Gastroesophageal sphincter (tissue), 4 donors: ENCODE data around the gene CTNNA3. TPM values are rescaled to one million over a fixed set of nuclear protein-coding genes. Genes with fewer than 3 reads are reported as not detected.

ENCODE experiments used
- ATAC-seq: fragments of 150-250 bp; one replicate; pipeline ENCODE4 v1.9.1; 2016; ENCODE audit warnings: mild to moderate bottlenecking, moderate library complexity
- H3K27ac ChIP-seq, 4 donors: fragments of 200-600 bp; sonication (generic) in 3 of 4; 1 replicate in 3 of 4; 2 replicates in 1 of 4; pipeline ENCODE4 v1.5.1; 2016 to 2019
- H3K27me3 ChIP-seq: fragments of 200-600 bp; sonication (generic); one replicate; pipeline ENCODE4 v1.5.1; 2019
- H3K36me3 ChIP-seq, 2 donors: fragments of 200-600 bp; sonication (generic); one replicate each; pipeline ENCODE4 v1.5.1; 2019; ENCODE audit warnings: control low read depth in 1 of 2
- H3K4me1 ChIP-seq, 3 donors: fragments of 200-600 bp; sonication (generic); 1 replicate in 2 of 3; 2 replicates in 1 of 3; pipeline ENCODE4 v1.5.1; 2016 to 2019; ENCODE audit warnings: control low read depth in 2 of 3
- H3K4me3 ChIP-seq, 2 donors: fragments of 200-600 bp; sonication (generic); one replicate each; pipeline ENCODE4 v1.5.1; 2019; ENCODE audit warnings: mild to moderate bottlenecking in 1 of 2, moderate library complexity in 1 of 2
- H3K9me3 ChIP-seq, 3 donors: fragments of 200-600 bp; sonication (generic); one replicate each; pipeline ENCODE4 v1.5.1; 2017 to 2019; ENCODE audit warnings: control low read depth in 2 of 3
- EP300 ChIP-seq: sonication (generic); formaldehyde crosslinking; IDR thresholded peaks from one replicate; pipeline ENCODE4 v1.6.1; 2017; ENCODE audit warnings: antibody characterized with exemption, mild to moderate bottlenecking
- POLR2A ChIP-seq, 2 donors: fragments of 450-650 bp; IDR thresholded peaks; one replicate each; pipeline ENCODE4 v1.6.1; 2017; ENCODE audit warnings: antibody characterized with exemption in 2 of 2, mild to moderate bottlenecking in 2 of 2, moderate library complexity in 1 of 2
- POLR2AphosphoS5 ChIP-seq: sonication (generic); formaldehyde crosslinking; IDR thresholded peaks from one replicate; pipeline ENCODE4 v1.6.1; 2017; ENCODE audit warnings: antibody characterized with exemption
- WGBS, 2 donors: methylation state at CpG; one replicate each; pipeline ENCODE4 v1.1.5; 2018; ENCODE audit warnings: low coverage in 1 of 2; 5-methylcytosine and 5-hydroxymethylcytosine counted together
- total RNA-seq, 4 donors: library from RNA; depleted of rRNA; stranded (reverse); fragments of >200 nt; gene quantifications; one replicate each; pipeline ENCODE4 v1.1.0, GENCODE V29; 2016
- TF ChIP-seq, protein P1 (sequence below), 4 experiments: fragments of 200-600 bp in 2 of 4; fragments of 450-650 bp in 2 of 4; sonication (generic) in 1 of 4; IDR thresholded peaks; one replicate each; pipeline ENCODE4 v1.5.1; 2017 to 2019; ENCODE audit warnings: antibody characterized with exemption in 4 of 4, mild to moderate bottlenecking in 2 of 4, moderate library complexity in 2 of 4

The CTNNA3 gene
- total RNA-seq, 4 donors from 2014 or later, result 5.1 to 22.0 (median 13.8) TPM

DNA sequence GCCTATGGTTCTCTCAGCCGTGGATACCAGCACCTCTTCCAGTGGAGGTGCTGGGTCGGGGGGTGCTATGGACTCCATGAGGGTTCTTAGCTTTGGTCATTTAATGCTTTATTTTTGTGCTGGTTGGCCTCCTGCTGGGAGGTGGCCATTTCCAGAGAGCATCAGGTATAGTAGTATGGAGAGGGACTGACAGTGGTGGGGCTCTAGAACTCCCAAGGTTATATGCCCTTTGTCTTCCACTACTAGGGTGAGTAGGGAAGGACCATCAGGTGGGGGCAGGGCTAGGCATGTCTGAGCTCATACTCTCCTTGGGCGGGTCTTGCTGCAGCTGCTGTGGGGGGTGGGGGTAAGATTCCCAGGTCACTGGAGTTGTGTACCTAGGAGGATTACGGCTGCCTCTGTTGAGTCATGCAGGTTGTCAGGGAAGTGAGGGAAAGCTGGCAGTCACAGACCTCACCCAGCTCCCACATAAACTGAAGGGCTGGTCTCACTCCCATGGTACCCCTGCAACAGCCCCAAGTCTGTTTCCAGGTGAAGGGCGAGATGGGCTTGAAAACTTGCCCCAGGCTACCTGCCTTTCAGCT is 1533.3 kb downstream of the CTNNA3 start:
- Histone ChIP-seq H3K4me1 (no peaks in the 10 kb centered on the region), H3K27me3 (no peaks in the 10 kb centered on the region), H3K4me3 (no peak overlapping the region), H3K9me3 (peaks cover 0 to 4% (median 0%) of the 10 kb centered on the region in 3 donors), H3K36me3 (no peaks in the 10 kb centered on the region), H3K27ac (no peak overlapping the region)
- TF ChIP-seq POLR2A (IDR thresholded peaks at IDR 0.05), result no peak
- TF ChIP-seq, protein P1, sequence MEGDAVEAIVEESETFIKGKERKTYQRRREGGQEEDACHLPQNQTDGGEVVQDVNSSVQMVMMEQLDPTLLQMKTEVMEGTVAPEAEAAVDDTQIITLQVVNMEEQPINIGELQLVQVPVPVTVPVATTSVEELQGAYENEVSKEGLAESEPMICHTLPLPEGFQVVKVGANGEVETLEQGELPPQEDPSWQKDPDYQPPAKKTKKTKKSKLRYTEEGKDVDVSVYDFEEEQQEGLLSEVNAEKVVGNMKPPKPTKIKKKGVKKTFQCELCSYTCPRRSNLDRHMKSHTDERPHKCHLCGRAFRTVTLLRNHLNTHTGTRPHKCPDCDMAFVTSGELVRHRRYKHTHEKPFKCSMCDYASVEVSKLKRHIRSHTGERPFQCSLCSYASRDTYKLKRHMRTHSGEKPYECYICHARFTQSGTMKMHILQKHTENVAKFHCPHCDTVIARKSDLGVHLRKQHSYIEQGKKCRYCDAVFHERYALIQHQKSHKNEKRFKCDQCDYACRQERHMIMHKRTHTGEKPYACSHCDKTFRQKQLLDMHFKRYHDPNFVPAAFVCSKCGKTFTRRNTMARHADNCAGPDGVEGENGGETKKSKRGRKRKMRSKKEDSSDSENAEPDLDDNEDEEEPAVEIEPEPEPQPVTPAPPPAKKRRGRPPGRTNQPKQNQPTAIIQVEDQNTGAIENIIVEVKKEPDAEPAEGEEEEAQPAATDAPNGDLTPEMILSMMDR (IDR thresholded peaks at IDR 0.05), result no peak
- TF ChIP-seq POLR2AphosphoS5, result no peak
- ATAC-seq, result no peak
- WGBS, 2 donors, result 57% methylated on average over 2 of the region's 5 CpGs; no CpG with 5 or more reads in 1 of the 2 donors

- H3K9me3 ChIP-seq, result no peaks in the 10 kb centered on the region
- no peaks in the 10 kb centered on the region for H3K27me3 ChIP-seq
- H3K4me3 ChIP-seq, result no peak overlapping the region
- 46 to 83% methylated on average over 2 of the region's 2 CpGs for WGBS, 2 donors
- no peak for ATAC-seq
- H3K36me3 ChIP-seq, result no peaks in the 10 kb centered on the region
- H3K4me1 ChIP-seq, result no peaks in the 10 kb centered on the region
- TF ChIP-seq, protein P1 (IDR thresholded peaks at IDR 0.05), result no peak
- TF ChIP-seq POLR2A (IDR thresholded peaks at IDR 0.05) (no peak), EP300 (no peak), POLR2AphosphoS5 (no peak)
- no peak overlapping the region for H3K27ac ChIP-seq
These were observed 1544.6 kb downstream of the CTNNA3 start for GRCh38 chr10:66151346-66151745.

DNA sequence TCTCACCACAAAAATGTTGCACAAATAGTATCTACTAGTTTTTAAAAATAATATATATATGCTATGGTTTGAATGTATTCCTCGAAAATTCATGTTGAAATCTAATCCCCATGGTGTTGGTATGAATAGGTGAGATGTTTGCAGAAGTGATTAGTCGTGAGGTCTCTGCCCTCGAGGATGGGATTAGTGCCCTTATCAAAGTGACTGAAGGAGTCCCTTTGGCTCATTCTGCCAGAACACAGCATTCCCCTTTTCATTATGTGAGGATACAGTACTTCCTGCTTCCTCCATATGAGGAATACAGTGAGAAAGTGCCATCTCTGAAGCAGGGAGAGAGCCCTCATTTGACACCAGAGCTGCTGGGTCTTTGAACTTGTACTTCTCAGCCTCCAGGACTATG is 1547.7 kb downstream of the CTNNA3 start:
- Histone ChIP-seq H3K27ac (no peak overlapping the region), H3K4me3 (no peak overlapping the region), H3K27me3 (no peaks in the 10 kb centered on the region), H3K4me1 (no peaks in the 10 kb centered on the region), H3K36me3 (no peaks in the 10 kb centered on the region), H3K9me3 (no peaks in the 10 kb centered on the region)
- TF ChIP-seq, protein P1 (IDR thresholded peaks at IDR 0.05), result no peak
- TF ChIP-seq POLR2A (IDR thresholded peaks at IDR 0.05) (no peak), EP300 (no peak), POLR2AphosphoS5 (no peak)
- ATAC-seq, result no peak
- 76 to 78% methylated on average over 3 of the region's 3 CpGs for WGBS, 2 donors

- TF ChIP-seq EP300, result no peak
- TF ChIP-seq POLR2A (IDR thresholded peaks at IDR 0.05), result no peak
- no peak for TF ChIP-seq POLR2AphosphoS5
- TF ChIP-seq, protein P1 (IDR thresholded peaks at IDR 0.05), result no peak
- no peak overlapping the region for H3K4me3 ChIP-seq
- no peaks in the 10 kb centered on the region for H3K4me1 ChIP-seq
- H3K36me3 ChIP-seq, result no peaks in the 10 kb centered on the region
- no peak for ATAC-seq
- no peak overlapping the region for H3K27ac ChIP-seq
- WGBS, 2 donors, result 71 to 90% methylated on average over 1 to 2 of the region's 2 CpGs
- H3K9me3 ChIP-seq, result no peaks in the 10 kb centered on the region
- H3K27me3 ChIP-seq, result no peaks in the 10 kb centered on the region
These were observed 1552.0 kb downstream of the CTNNA3 start for GRCh38 chr10:66144016-66144415.

DNA sequence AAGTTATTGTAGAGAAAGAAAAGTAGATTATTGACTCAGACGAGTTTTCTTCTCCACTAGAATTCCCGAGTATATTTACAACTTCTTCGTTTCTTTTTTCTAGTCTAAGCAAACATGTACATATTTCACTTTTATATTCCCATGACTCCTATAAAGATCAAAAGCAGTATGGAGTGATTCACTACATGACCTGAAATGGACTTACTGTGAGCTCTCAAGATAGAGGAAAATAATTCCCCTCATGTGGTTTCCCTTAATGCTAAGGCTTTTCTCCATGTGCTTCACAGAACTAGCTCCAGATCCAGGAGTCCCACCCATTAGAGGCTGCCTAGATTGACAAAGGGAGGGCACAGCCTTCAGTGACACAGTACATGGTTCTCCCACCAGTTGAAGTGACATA is 1593.2 kb downstream of the CTNNA3 start:
- no peaks in the 10 kb centered on the region for H3K9me3 ChIP-seq
- H3K27ac ChIP-seq, result no peak overlapping the region
- WGBS, 2 donors, result 76 to 77% methylated on average over 3 of the region's 3 CpGs
- H3K4me3 ChIP-seq, result no peak overlapping the region
- no peaks in the 10 kb centered on the region for H3K36me3 ChIP-seq
- no peak for TF ChIP-seq POLR2A (IDR thresholded peaks at IDR 0.05)
- TF ChIP-seq POLR2AphosphoS5, result no peak
- no peak for TF ChIP-seq EP300
- TF ChIP-seq, protein P1 (IDR thresholded peaks at IDR 0.05), result no peak
- H3K4me1 ChIP-seq, result no peaks in the 10 kb centered on the region
- ATAC-seq, result no peak
- no peaks in the 10 kb centered on the region for H3K27me3 ChIP-seq
